Measurements from ENCODE around the gene DNAJC12. TPM values are rescaled to one million over a fixed set of nuclear protein-coding genes. Genes with fewer than 3 reads are reported as not detected.
"Not testable (repeated sequence)": the region's sequence is repeated elsewhere in the genome, so short reads cannot be mapped to it uniquely, and the experiment has no call there.

The DNAJC12 gene
- total RNA-seq, 1 donor from 2014 or later = 3.8 TPM

- Mint-ChIP-seq H3K36me3 (ENCODE audit: low read depth) (no peaks in the 10 kb centered on the region), H3K9me3 (peaks cover 2% of the 10 kb centered on the region), H3K27ac (ENCODE audit: unreplicated experiment) (no peak overlapping the region), H3K27me3 (ENCODE audit: low read depth) (no peaks in the 10 kb centered on the region), H3K4me1 (peaks cover 10% of the 10 kb centered on the region), H3K4me3 (no peak overlapping the region)
- TF ChIP-seq CTCF (conservative IDR thresholded peaks at IDR 0.05) = no peak
- DNase-seq (ENCODE audit: low read depth, low spot score) = no peak
These were observed 1.5 kb downstream of the DNAJC12 start for GRCh38 chr10:67836488-67836887.

- H3K27ac Mint-ChIP-seq (ENCODE audit: unreplicated experiment); H3K4me3 Mint-ChIP-seq; H3K27me3 Mint-ChIP-seq (ENCODE audit: low read depth); H3K9me3 Mint-ChIP-seq; DNase-seq (ENCODE audit: low read depth, low spot score); H3K36me3 Mint-ChIP-seq (ENCODE audit: low read depth): not testable (repeated sequence)
- peaks cover 10% of the 10 kb centered on the region for H3K4me1 Mint-ChIP-seq
These were observed 2.2 kb downstream of the DNAJC12 start for GRCh38 chr10:67835541-67836394.

GRCh38 chr10:67834375-67834774 lies 3.6 kb downstream of the DNAJC12 start:
- no peak for DNase-seq (ENCODE audit: low read depth, low spot score)
- no peaks in the 10 kb centered on the region for H3K27me3 Mint-ChIP-seq (ENCODE audit: low read depth)
- no peaks in the 10 kb centered on the region for H3K9me3 Mint-ChIP-seq
- H3K27ac Mint-ChIP-seq (ENCODE audit: unreplicated experiment) = no peak overlapping the region
- no peaks in the 10 kb centered on the region for H3K36me3 Mint-ChIP-seq (ENCODE audit: low read depth)
- peaks cover 10% of the 10 kb centered on the region for H3K4me1 Mint-ChIP-seq
- no peak overlapping the region for H3K4me3 Mint-ChIP-seq
- no peak for TF ChIP-seq CTCF (conservative IDR thresholded peaks at IDR 0.05)

- Mint-ChIP-seq H3K4me3 (no peak overlapping the region), H3K27me3 (ENCODE audit: low read depth) (no peaks in the 10 kb centered on the region), H3K27ac (ENCODE audit: unreplicated experiment) (no peak overlapping the region), H3K9me3 (peaks cover 3% of the 10 kb centered on the region), H3K36me3 (ENCODE audit: low read depth) (no peaks in the 10 kb centered on the region), H3K4me1 (no peaks in the 10 kb centered on the region)
- no peak for DNase-seq (ENCODE audit: low read depth, low spot score)
- no peak for TF ChIP-seq CTCF (conservative IDR thresholded peaks at IDR 0.05)
These were observed 10.2 kb downstream of the DNAJC12 start for GRCh38 chr10:67827811-67828210.

GRCh38 chr10:67819768-67820204 lies 18.2 kb downstream of the DNAJC12 start:
- no peak for DNase-seq (ENCODE audit: low read depth, low spot score)
- H3K27me3 Mint-ChIP-seq (ENCODE audit: low read depth) = no peaks in the 10 kb centered on the region
- no peaks in the 10 kb centered on the region for H3K4me1 Mint-ChIP-seq
- no peak overlapping the region for H3K27ac Mint-ChIP-seq (ENCODE audit: unreplicated experiment)
- no peaks in the 10 kb centered on the region for H3K9me3 Mint-ChIP-seq
- no peak overlapping the region for H3K4me3 Mint-ChIP-seq
- TF ChIP-seq CTCF (conservative IDR thresholded peaks at IDR 0.05) = no peak
- no peaks in the 10 kb centered on the region for H3K36me3 Mint-ChIP-seq (ENCODE audit: low read depth)

- no peaks in the 10 kb centered on the region for H3K4me1 Mint-ChIP-seq
- H3K36me3 Mint-ChIP-seq (ENCODE audit: low read depth) = no peaks in the 10 kb centered on the region
- DNase-seq (ENCODE audit: low read depth, low spot score) = no peak
- H3K9me3 Mint-ChIP-seq = no peaks in the 10 kb centered on the region
- H3K27me3 Mint-ChIP-seq (ENCODE audit: low read depth) = no peaks in the 10 kb centered on the region
- no peak for TF ChIP-seq CTCF (conservative IDR thresholded peaks at IDR 0.05)
- no peak overlapping the region for H3K27ac Mint-ChIP-seq (ENCODE audit: unreplicated experiment)
- no peak overlapping the region for H3K4me3 Mint-ChIP-seq
These were observed 19.7 kb downstream of the DNAJC12 start for GRCh38 chr10:67818323-67818722.
